NK-92 treated with Interleukin-12 subunit alpha and Interleukin-12 subunit beta, amount 100 ng/mL, for 24 hours (cell line): ENCODE data around the gene UBE2H.
"Not testable (repeated sequence)": the region's sequence is repeated elsewhere in the genome, so short reads cannot be mapped to it uniquely, and the experiment has no call there.

Experiments
- DNase-seq: peaks from one replicate; lab custom pipeline; 2025; lab: John Stamatoyannopoulos, UW

Gene UBE2H

GRCh38 chr7:129843978-129844840 lies 108.6 kb downstream of the UBE2H start:
- no peak for DNase-seq

GRCh38 chr7:129843365-129843898 lies 109.3 kb downstream of the UBE2H start:
- no peak for DNase-seq

- peak; percentile 35 for DNase-seq
These were observed 111.3 kb downstream of the UBE2H start for GRCh38 chr7:129841465-129841864.

GRCh38 chr7:129840757-129841156 lies 112.0 kb downstream of the UBE2H start:
- no peak for DNase-seq

GRCh38 chr7:129836983-129837382 lies 115.8 kb downstream of the UBE2H start:
- DNase-seq = no peak

- no peak for DNase-seq
These were observed 117.2 kb downstream of the UBE2H start for GRCh38 chr7:129835569-129835968.

- DNase-seq = not testable (repeated sequence)
These were observed 119.4 kb downstream of the UBE2H start for GRCh38 chr7:129833353-129833752.

- DNase-seq = no peak
These were observed 120.0 kb downstream of the UBE2H start for GRCh38 chr7:129832701-129833227.

- no peak for DNase-seq
These were observed 120.5 kb downstream of the UBE2H start for GRCh38 chr7:129832282-129832681.

GRCh38 chr7:129831424-129832058 lies 121.2 kb downstream of the UBE2H start:
- DNase-seq = no peak

- no peak for DNase-seq
These were observed 121.8 kb downstream of the UBE2H start for GRCh38 chr7:129830949-129831348.

GRCh38 chr7:129829737-129830631 lies 122.8 kb downstream of the UBE2H start:
- no peak for DNase-seq

GRCh38 chr7:129828989-129829736 lies 123.6 kb downstream of the UBE2H start:
- peak; percentile 65 for DNase-seq

- no peak for DNase-seq
These were observed 124.5 kb downstream of the UBE2H start for GRCh38 chr7:129828078-129828762.

- no peak for DNase-seq
These were observed 125.2 kb downstream of the UBE2H start for GRCh38 chr7:129827467-129827990.

- not testable (repeated sequence) for DNase-seq
These were observed 125.9 kb downstream of the UBE2H start for GRCh38 chr7:129826895-129827294.

GRCh38 chr7:129825209-129825970 lies 127.4 kb downstream of the UBE2H start:
- DNase-seq = peak; percentile 85

GRCh38 chr7:129824291-129825208 lies 128.2 kb downstream of the UBE2H start:
- peak; percentile 25 for DNase-seq
